Activated B cell treated with CpG ODN at 0.5 μM for 24 hours (primary cell): ENCODE data around the gene GOLPH3L. TPM values are rescaled to one million over a fixed set of nuclear protein-coding genes. Genes with fewer than 3 reads are reported as not detected.
"Not testable (repeated sequence)": the region's sequence is repeated elsewhere in the genome, so short reads cannot be mapped to it uniquely, and the experiment has no call there.

ENCODE experiments used
- ATAC-seq: fragments of 200-7000 bp; cut with Tn5 transposase; one replicate; pipeline ENCODE4 v1.10.0; 2021; ENCODE audit warnings: low read depth, mild to moderate bottlenecking, moderate library complexity
- CTCF ChIA-PET: fragments of 350-600 bp; sonication (Branson Sonifier 250); formaldehyde crosslinking; loops from one replicate; lab custom pipeline; 2021; ENCODE audit warnings: antibody characterized with exemption; lab: Charles Lee
- POLR2A ChIA-PET: fragments of 350-600 bp; sonication (Branson Sonifier 250); formaldehyde crosslinking; loops from one replicate; lab custom pipeline; 2021; ENCODE audit warnings: antibody characterized with exemption; lab: Charles Lee
- DNase-seq: peaks from one replicate; pipeline ENCODE4 v3.0.0; 2022
- H3K27ac Mint-ChIP-seq: one replicate; pipeline ENCODE4 v1.8.0; 2020; ENCODE audit warnings: mixed read lengths
- H3K27me3 Mint-ChIP-seq: one replicate; pipeline ENCODE4 v1.8.0; 2021; ENCODE audit warnings: mixed read lengths
- H3K36me3 Mint-ChIP-seq: one replicate; pipeline ENCODE4 v1.8.0; 2021; ENCODE audit warnings: low read depth, mixed read lengths
- H3K4me1 Mint-ChIP-seq: one replicate; pipeline ENCODE4 v1.8.0; 2021; ENCODE audit warnings: mixed read lengths
- H3K4me3 Mint-ChIP-seq: one replicate; pipeline ENCODE4 v1.8.0; 2020; ENCODE audit warnings: mild to moderate bottlenecking, mixed read lengths
- H3K9me3 Mint-ChIP-seq: one replicate; pipeline ENCODE4 v1.8.0; 2020; ENCODE audit warnings: mixed read lengths
- intact Hi-C: fragments of 100-400 bp; cut with micrococcal nuclease; formaldehyde crosslinking; loops from one replicate; pipeline ENCODE4 v1.15.1; 2024
- total RNA-seq: library from RNA; stranded (reverse); gene quantifications from 2 replicates; pipeline ENCODE4 v1.2.3, GENCODE V29; 2022
- TF ChIP-seq, protein P1 (sequence below): fragments of 200-600 bp; IDR thresholded peaks from one replicate; pipeline ENCODE4 v1.8.0; 2022; ENCODE audit warnings: antibody characterized with exemption, mild to moderate bottlenecking

GOLPH3L gene
- total RNA-seq, 1 donor from 2014 or later = 19.7 TPM

- DNase-seq (no peak), ATAC-seq (no peak)
- no peaks in the 10 kb centered on the region for H3K27me3 Mint-ChIP-seq
- POLR2A ChIA-PET = interaction anchor here (0.7 to 6.0 kb wide), 24 partner anchors 8 to 741 kb away, joined by 3 to 189 read pairs (median 4); partner anchors contain the start of genes CTSS, GOLPH3L, MCL1 and RPRD2
- H3K27ac Mint-ChIP-seq = no peak overlapping the region
- H3K9me3 Mint-ChIP-seq = no peaks in the 10 kb centered on the region
- H3K36me3 Mint-ChIP-seq = peaks cover 40% of the 10 kb centered on the region
- peaks cover 21% of the 10 kb centered on the region for H3K4me1 Mint-ChIP-seq
- intact Hi-C loops = loop anchor here (1.0 to 10.0 kb wide), 10 partner anchors 15 to 716 kb away; partner anchors contain the start of genes ARNT, GOLPH3L, MCL1 and PRPF3
- CTCF ChIA-PET = interaction anchor here (0.7 to 4.9 kb wide), 7 partner anchors 9 to 373 kb away, joined by 3 to 58 read pairs (median 4); no protein-coding TSS in a partner anchor
- TF ChIP-seq, protein P1, sequence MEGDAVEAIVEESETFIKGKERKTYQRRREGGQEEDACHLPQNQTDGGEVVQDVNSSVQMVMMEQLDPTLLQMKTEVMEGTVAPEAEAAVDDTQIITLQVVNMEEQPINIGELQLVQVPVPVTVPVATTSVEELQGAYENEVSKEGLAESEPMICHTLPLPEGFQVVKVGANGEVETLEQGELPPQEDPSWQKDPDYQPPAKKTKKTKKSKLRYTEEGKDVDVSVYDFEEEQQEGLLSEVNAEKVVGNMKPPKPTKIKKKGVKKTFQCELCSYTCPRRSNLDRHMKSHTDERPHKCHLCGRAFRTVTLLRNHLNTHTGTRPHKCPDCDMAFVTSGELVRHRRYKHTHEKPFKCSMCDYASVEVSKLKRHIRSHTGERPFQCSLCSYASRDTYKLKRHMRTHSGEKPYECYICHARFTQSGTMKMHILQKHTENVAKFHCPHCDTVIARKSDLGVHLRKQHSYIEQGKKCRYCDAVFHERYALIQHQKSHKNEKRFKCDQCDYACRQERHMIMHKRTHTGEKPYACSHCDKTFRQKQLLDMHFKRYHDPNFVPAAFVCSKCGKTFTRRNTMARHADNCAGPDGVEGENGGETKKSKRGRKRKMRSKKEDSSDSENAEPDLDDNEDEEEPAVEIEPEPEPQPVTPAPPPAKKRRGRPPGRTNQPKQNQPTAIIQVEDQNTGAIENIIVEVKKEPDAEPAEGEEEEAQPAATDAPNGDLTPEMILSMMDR = no peak
- no peak overlapping the region for H3K4me3 Mint-ChIP-seq
These were observed 68.2 kb downstream of the GOLPH3L start for GRCh38 chr1:150628766-150629114.

GRCh38 chr1:150627826-150628410 is 69.0 kb downstream of the GOLPH3L start:
- no peak for ATAC-seq
- CTCF ChIA-PET = interaction anchor here (0.6 to 4.9 kb wide), 4 partner anchors 8 to 66 kb away, joined by 3 to 58 read pairs (median 4); no protein-coding TSS in a partner anchor

DNA sequence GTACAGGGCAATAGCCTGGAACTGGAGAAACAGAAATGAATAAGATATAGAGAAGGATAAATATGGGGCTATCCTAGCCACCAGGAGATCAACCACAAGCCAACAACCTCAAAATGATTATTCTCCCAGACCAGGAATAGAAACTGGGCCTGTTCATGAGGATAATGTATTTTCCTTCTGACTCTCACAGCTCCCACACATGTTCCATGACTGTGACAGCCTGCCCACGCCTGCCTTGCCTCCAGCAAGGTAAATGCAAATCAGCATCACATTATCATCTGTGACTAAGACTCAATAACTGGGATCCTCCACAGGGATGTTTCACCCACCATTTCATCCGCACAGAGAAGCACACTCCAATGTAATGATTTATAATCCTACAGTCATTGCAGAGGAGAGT is 70.8 kb downstream of the GOLPH3L start:
- POLR2A ChIA-PET = interaction anchor here (1.3 to 6.0 kb wide), 2 partner anchors 46 to 62 kb away, joined by 5 to 189 read pairs; partner anchors contain the start of gene MCL1
- H3K4me1 Mint-ChIP-seq = peaks cover 31% of the 10 kb centered on the region
- H3K27me3 Mint-ChIP-seq = no peaks in the 10 kb centered on the region
- intact Hi-C loops = loop anchor here (5.0 to 10.0 kb wide), 3 partner anchors 264 to 719 kb away; partner anchors contain the start of genes RFX5, RPRD2 and ZNF687
- H3K36me3 Mint-ChIP-seq = peaks cover 59% of the 10 kb centered on the region
- H3K4me3 Mint-ChIP-seq = no peak overlapping the region
- H3K9me3 Mint-ChIP-seq = no peaks in the 10 kb centered on the region
- H3K27ac Mint-ChIP-seq = peak overlapping the region; percentile 30
- TF ChIP-seq, protein P1 = no peak
- DNase-seq = no peak
- CTCF ChIA-PET = interaction anchor here (4.9 kb wide), 1 partner anchor 64 kb away, joined by 58 read pairs; no protein-coding TSS in a partner anchor
- ATAC-seq = no peak

More at GRCh38 chr1:150627826-150628410, 69.0 kb downstream of the GOLPH3L start:
- intact Hi-C loops = loop anchor here (2.0 to 10.0 kb wide), 6 partner anchors 67 to 717 kb away; partner anchors contain the start of genes GOLPH3L, RFX5, RPRD2 and ZNF687
- Mint-ChIP-seq H3K27me3 (no peaks in the 10 kb centered on the region), H3K9me3 (no peaks in the 10 kb centered on the region), H3K27ac (no peak overlapping the region), H3K36me3 (peaks cover 48% of the 10 kb centered on the region), H3K4me3 (no peak overlapping the region), H3K4me1 (peaks cover 21% of the 10 kb centered on the region)
- POLR2A ChIA-PET = interaction anchor here (0.7 to 6.0 kb wide), 8 partner anchors 12 to 139 kb away, joined by 3 to 189 read pairs (median 8); partner anchors contain the start of gene MCL1
- DNase-seq = no peak
- TF ChIP-seq, protein P1 = no peak

GRCh38 chr1:150624546-150624945 is 72.4 kb downstream of the GOLPH3L start:
- Mint-ChIP-seq H3K36me3 (peaks cover 73% of the 10 kb centered on the region), H3K4me1 (peaks cover 41% of the 10 kb centered on the region)
- H3K27me3 Mint-ChIP-seq, H3K4me3 Mint-ChIP-seq, H3K27ac Mint-ChIP-seq, DNase-seq, ATAC-seq, H3K9me3 Mint-ChIP-seq: not testable (repeated sequence)
- ChIA-PET CTCF (interaction anchor here (17.1 kb wide), 1 partner anchor 62 kb away, joined by 358 read pairs; no protein-coding TSS in a partner anchor), POLR2A (interaction anchor here (0.9 kb wide), 1 partner anchor 65 kb away, joined by 3 read pairs; no protein-coding TSS in a partner anchor)
- intact Hi-C loops = loop anchor here (10.0 kb wide), 1 partner anchor 720 kb away; the partner anchor contains the start of gene RFX5

DNA sequence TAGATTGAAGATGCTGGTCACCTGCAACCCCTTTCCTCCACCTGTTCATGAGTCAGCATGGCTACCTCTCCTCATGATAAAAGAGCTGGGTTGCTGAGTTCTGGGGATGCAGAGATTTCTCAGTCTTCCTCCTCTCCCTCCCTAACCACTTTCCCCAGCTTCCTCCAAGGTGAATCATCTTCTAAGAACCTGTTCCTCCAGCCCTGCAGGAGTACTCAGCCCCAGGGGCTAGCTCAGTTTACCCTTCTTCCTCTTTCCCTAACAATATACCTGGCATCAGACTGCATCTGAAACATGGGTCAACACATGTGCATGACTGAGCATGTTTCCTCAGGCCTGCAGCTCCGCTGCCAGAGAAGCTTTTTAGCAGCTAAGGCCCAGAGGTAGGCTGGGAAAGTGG is 72.8 kb downstream of the GOLPH3L start:
- intact Hi-C loops = loop anchor here (10.0 kb wide), 1 partner anchor 721 kb away; the partner anchor contains the start of gene RFX5
- not testable (repeated sequence) for H3K9me3 Mint-ChIP-seq, H3K27ac Mint-ChIP-seq, H3K27me3 Mint-ChIP-seq, DNase-seq, H3K4me3 Mint-ChIP-seq, ATAC-seq
- peaks cover 45% of the 10 kb centered on the region for H3K4me1 Mint-ChIP-seq
- peaks cover 77% of the 10 kb centered on the region for H3K36me3 Mint-ChIP-seq
- POLR2A ChIA-PET = interaction anchor here (0.9 kb wide), 1 partner anchor 64 kb away, joined by 3 read pairs; no protein-coding TSS in a partner anchor
- CTCF ChIA-PET = interaction anchor here (17.1 kb wide), 1 partner anchor 62 kb away, joined by 358 read pairs; no protein-coding TSS in a partner anchor
